Measurements from ENCODE around the gene GLIPR2. TPM values are rescaled to one million over a fixed set of nuclear protein-coding genes. Genes with fewer than 3 reads are reported as not detected.

The GLIPR2 gene
- total and polyA plus RNA-seq, 2 of the 13 experiments (the other 11 are each of a cell fraction or from before 2014, with no cell fraction given): 0.08 to 0.42 TPM

DNA sequence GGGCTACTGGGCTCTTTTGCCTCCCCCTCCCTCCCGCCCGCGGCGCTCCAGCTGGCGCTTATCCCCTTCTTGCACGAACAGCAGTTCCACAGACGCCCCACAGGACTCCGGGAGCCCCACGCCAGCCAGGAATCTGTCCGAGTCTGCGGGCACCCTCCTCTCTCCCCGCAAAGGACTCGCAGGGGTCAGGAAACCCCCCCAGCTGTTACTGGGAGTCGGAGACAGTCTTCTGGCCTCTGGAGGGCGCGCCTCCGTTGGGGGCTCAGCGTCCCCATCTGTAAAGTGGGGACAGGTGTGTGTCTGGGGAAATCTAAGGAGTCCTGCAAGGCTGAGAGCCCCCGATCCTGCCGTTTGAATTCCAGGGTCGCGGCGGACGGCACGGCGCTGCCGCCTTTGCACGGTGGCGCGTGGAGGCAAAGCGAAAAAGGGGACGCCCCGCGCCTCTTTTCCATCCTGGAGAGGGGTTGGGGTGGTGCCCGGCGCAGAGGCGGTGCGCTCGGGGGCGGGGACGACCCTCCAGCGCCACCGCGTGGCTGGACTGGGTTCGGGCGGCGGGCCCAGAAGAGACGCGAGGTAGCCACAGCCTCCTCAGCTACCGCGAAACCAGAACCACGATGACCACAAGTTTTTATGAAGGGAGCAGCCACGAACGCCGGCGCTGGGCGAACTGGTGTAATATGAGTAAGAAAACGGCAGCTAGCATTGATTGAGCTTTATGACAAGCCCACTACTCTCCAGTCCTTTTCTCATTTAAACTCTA lies 29.8 kb downstream of the GLIPR2 start (continued):
- TF ChIP-seq, protein P1, sequence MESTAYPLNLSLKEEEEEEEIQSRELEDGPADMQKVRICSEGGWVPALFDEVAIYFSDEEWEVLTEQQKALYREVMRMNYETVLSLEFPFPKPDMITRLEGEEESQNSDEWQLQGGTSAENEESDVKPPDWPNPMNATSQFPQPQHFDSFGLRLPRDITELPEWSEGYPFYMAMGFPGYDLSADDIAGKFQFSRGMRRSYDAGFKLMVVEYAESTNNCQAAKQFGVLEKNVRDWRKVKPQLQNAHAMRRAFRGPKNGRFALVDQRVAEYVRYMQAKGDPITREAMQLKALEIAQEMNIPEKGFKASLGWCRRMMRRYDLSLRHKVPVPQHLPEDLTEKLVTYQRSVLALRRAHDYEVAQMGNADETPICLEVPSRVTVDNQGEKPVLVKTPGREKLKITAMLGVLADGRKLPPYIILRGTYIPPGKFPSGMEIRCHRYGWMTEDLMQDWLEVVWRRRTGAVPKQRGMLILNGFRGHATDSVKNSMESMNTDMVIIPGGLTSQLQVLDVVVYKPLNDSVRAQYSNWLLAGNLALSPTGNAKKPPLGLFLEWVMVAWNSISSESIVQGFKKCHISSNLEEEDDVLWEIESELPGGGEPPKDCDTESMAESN (CRISPR knock-in tag; conservative IDR thresholded peaks at IDR 0.05): 0 out of 2 replicates have a peak, but pooled peaks have one; percentile 51
- TF ChIP-seq ZFX (CRISPR knock-in tag; IDR thresholded peaks at IDR 0.05; ENCODE audit: low read depth) (peak; percentile 34; the same call in 1 of the 2 replicates), ZNF256 (CRISPR knock-in tag; conservative IDR thresholded peaks at IDR 0.05) (no peak), NCOA2 (CRISPR knock-in tag; IDR thresholded peaks at IDR 0.05) (no peak), MAZ (IDR thresholded peaks at IDR 0.05; ENCODE audit: borderline replicate concordance, low read depth, low read length) (no peak), MAZ (CRISPR knock-in tag; IDR thresholded peaks at IDR 0.05; ENCODE audit: low read depth) (0 out of 2 replicates have a peak, but pooled peaks have one; percentile 39), SALL1 (CRISPR knock-in tag; IDR thresholded peaks at IDR 0.05) (0 out of 2 replicates have a peak, but pooled peaks have one; percentile 26), ZNF382 (CRISPR knock-in tag; IDR thresholded peaks at IDR 0.05; ENCODE audit: borderline replicate concordance) (no peak), PHF5A (CRISPR knock-in tag; IDR thresholded peaks at IDR 0.05; ENCODE audit: low read depth, unreplicated experiment) (peak; percentile 42), MYC (CRISPR knock-in tag; IDR thresholded peaks at IDR 0.05; ENCODE audit: borderline replicate concordance) (peak; percentile 67; the same call in 1 of the 2 replicates), RAD21 (CRISPR knock-in tag; IDR thresholded peaks at IDR 0.05) (peak; percentile 93), SPEN (CRISPR knock-in tag; IDR thresholded peaks at IDR 0.05; ENCODE audit: low read depth) (no peak), ZNF782 (CRISPR knock-in tag; IDR thresholded peaks at IDR 0.05; ENCODE audit: borderline replicate concordance) (peak; percentile 29; the same call in 1 of the 2 replicates)
- TF ChIP-seq, protein P2, sequence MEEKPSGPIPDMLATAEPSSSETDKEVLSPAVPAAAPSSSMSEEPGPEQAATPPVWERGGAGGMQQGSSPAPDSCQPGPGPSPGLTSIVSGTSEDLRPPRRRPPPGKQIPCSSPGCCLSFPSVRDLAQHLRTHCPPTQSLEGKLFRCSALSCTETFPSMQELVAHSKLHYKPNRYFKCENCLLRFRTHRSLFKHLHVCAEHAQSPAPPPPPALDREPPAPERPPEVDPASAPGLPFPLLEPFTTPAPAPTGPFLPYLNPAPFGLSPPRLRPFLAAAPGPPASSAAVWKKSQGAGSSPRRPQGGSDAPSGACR (CRISPR knock-in tag; IDR thresholded peaks at IDR 0.05): no peak
- TF ChIP-seq, protein P3, sequence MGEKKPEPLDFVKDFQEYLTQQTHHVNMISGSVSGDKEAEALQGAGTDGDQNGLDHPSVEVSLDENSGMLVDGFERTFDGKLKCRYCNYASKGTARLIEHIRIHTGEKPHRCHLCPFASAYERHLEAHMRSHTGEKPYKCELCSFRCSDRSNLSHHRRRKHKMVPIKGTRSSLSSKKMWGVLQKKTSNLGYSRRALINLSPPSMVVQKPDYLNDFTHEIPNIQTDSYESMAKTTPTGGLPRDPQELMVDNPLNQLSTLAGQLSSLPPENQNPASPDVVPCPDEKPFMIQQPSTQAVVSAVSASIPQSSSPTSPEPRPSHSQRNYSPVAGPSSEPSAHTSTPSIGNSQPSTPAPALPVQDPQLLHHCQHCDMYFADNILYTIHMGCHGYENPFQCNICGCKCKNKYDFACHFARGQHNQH (CRISPR knock-in tag; IDR thresholded peaks at IDR 0.05): no peak
- TF ChIP-seq, protein P4, sequence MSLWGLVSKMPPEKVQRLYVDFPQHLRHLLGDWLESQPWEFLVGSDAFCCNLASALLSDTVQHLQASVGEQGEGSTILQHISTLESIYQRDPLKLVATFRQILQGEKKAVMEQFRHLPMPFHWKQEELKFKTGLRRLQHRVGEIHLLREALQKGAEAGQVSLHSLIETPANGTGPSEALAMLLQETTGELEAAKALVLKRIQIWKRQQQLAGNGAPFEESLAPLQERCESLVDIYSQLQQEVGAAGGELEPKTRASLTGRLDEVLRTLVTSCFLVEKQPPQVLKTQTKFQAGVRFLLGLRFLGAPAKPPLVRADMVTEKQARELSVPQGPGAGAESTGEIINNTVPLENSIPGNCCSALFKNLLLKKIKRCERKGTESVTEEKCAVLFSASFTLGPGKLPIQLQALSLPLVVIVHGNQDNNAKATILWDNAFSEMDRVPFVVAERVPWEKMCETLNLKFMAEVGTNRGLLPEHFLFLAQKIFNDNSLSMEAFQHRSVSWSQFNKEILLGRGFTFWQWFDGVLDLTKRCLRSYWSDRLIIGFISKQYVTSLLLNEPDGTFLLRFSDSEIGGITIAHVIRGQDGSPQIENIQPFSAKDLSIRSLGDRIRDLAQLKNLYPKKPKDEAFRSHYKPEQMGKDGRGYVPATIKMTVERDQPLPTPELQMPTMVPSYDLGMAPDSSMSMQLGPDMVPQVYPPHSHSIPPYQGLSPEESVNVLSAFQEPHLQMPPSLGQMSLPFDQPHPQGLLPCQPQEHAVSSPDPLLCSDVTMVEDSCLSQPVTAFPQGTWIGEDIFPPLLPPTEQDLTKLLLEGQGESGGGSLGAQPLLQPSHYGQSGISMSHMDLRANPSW (CRISPR knock-in tag; IDR thresholded peaks at IDR 0.05; ENCODE audit: borderline replicate concordance): no peak
- TF ChIP-seq, protein P5, sequence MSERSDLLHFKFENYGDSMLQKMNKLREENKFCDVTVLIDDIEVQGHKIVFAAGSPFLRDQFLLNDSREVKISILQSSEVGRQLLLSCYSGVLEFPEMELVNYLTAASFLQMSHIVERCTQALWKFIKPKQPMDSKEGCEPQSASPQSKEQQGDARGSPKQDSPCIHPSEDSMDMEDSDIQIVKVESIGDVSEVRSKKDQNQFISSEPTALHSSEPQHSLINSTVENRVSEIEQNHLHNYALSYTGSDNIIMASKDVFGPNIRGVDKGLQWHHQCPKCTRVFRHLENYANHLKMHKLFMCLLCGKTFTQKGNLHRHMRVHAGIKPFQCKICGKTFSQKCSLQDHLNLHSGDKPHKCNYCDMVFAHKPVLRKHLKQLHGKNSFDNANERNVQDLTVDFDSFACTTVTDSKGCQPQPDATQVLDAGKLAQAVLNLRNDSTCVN (CRISPR knock-in tag; IDR thresholded peaks at IDR 0.05; ENCODE audit: borderline replicate concordance): no peak
- TF ChIP-seq, protein P6, sequence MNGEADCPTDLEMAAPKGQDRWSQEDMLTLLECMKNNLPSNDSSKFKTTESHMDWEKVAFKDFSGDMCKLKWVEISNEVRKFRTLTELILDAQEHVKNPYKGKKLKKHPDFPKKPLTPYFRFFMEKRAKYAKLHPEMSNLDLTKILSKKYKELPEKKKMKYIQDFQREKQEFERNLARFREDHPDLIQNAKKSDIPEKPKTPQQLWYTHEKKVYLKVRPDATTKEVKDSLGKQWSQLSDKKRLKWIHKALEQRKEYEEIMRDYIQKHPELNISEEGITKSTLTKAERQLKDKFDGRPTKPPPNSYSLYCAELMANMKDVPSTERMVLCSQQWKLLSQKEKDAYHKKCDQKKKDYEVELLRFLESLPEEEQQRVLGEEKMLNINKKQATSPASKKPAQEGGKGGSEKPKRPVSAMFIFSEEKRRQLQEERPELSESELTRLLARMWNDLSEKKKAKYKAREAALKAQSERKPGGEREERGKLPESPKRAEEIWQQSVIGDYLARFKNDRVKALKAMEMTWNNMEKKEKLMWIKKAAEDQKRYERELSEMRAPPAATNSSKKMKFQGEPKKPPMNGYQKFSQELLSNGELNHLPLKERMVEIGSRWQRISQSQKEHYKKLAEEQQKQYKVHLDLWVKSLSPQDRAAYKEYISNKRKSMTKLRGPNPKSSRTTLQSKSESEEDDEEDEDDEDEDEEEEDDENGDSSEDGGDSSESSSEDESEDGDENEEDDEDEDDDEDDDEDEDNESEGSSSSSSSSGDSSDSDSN (CRISPR knock-in tag; IDR thresholded peaks at IDR 0.05): 0 out of 2 replicates have a peak, but pooled peaks have one; percentile 28
